KG1 (cell line): ENCODE results near the gene LRRN2.

Experiments
- DNase-seq: peaks from one replicate; lab custom pipeline; 2025; lab: John Stamatoyannopoulos, UW

Gene LRRN2

DNA sequence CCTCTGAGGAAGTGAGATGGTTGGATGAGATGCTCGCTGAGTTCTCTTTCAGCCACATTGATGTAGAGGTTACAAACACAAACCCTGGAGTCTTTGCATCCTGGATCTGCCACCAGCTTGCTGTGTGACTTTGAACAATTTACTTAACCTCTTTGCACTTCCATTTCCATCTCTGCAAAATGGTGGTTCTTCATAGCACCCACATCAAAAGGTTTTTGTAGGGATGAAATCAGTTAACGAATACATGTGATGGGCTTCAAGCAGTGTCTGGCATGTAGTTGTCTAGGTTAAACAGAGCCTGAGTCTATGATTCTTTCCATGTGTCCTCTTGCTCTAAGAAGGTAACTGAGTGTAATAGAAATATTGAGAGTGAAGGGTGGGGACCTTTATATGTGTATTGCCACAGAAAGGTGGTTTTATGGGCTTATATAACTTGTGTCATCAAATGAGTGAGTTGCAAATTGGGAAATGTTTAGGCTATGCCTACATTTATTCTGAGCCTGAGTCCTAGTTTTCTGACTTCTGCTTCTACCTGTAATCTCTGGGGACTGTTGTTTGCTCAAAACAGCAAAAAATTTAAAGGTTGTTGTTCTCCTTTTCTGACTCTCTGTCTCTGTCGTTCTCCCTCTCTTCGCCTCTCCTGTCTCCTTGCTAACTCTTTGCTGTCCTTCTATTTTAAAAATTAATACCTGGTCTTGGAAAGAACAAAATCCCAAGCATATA is 27.3 kb upstream of the LRRN2 start:
- DNase-seq = no peak

DNA sequence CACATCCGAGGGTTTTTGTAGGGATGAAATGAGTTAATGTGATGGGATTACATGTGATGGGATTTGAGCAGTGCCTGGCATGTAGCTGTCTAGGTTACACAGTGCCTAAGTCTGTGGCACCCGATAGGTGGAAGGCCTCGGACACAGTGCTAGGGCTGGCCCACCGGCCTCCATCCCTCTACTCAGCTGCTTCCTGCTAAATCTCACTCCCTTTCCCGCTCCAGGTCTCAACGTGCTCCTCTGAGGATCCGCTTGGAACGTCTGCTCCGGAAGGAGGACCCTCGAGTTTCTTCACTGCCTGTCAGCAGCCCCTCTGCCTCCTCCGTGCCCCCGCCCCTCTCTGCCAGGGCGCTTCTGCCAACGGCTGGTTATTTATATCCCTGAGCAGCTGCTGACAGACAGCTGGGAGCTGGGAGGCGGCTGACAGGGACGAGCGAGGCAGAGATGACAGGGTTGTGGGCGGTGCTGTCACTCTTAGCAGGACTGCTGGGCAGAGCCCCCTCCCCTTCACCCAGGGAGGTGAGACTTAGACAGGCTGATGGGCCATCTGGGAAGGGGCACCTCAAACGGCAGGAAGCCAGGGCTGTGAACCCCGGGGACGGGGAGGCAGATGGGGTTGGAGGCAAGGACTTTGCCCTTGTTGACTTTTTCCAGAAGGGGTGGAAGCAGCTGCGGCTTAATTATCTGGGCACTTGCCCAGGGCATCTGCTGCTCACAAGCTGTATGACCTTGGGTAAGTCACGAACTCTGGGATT is 26.6 kb upstream of the LRRN2 start:
- no peak for DNase-seq

DNA sequence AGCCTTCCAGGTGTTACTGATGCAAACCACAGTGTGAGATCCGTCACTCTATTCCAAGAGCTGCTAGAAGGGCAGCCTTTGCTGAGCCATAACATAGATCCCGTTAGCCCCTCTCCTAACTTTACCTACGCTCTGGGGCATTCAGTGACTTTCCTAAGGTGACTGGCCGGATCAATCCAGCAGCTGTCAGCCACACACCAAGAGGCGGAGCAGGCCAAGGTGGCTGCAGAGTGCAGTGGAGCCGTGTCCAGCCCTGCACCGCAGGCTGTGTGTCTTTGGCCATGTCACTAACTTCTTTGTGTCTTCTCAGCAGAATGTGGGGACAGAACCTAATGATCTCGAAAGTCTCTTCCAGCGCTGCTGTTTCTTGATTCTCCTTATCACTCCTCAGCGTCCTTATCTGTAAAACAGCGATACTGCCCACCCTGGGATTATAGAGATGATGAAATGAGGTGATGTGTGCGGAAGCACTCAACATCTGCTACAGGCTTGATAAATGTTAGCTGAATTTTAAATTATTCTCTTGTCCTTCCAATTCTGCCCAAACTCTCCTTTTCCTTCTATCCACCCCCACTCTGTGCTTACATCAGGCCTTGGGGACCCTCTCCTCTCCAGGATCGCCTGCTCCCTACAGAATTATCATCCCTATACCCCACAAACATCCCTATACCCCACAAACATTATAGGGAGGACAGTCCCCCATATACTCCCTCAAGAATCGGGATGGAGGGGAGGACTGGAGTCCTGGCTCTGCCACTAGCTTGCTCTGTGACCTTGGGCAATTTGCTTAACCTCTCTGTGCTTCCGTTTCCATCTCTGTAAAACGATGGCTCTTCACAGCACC is 25.8 kb upstream of the LRRN2 start:
- DNase-seq = no peak

DNA sequence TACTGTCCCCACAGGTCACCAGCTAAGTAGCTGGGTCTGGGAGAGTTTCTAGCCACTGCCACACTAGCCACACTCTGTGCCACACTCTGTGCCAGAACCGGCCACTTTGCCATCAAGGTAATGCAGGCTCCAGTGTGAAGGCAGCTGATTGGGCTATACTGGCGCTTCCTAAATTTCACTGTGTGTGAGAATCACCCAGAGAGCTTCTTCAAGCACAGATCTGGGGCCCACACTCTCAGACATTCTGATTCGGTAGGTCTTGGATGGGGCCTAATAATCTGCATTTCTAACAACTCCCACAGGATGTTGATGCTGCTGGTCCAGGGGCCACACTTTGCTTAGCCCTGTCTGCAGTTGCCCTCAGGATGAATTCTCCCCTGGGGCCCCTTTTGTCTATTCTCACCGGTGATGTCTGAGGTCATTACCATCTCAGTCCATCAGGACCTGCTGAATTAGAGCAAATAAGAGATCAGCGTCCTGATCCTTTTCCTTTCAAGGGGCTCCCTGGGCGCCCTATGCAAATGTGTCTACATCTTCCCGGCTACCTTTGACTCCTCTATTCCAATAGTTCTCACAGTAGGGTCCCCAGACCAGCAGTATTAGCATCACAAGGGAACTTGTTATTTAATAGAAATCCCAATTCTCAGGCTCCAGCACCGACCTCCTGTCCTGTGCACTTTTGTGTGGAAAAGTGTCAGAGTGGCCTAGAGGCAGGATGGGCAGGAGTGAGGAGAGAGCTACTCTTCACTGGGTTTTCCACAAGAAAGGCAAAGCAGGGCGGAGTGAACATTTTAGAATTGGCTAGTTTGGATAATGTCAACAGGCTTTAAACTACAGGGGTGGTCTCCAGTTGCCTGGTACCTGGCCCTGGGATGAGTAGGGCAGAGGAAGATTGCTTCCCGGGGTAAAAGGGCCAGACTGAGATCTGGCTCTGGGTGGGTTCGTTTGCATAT is 24.7 kb upstream of the LRRN2 start:
- DNase-seq = no peak

DNA sequence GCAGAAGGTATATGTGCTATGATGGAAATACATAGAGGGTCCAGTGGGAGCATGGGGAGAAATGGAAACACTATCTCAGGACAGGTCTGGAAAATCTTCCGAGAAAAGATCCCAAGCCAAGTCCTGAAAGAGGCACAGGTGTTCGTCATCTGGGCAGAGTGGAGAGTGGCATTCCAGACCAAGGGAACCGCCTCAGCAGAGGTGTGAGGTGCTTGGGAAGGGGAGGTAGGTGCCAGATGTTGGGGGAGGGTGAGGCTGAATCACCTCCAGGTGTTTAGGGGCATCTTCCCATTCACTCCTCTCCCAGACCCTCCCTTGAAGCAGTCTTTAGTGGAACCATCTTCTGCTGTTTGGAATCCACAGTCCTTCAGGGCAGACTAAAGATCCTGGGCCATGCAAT is 23.5 kb upstream of the LRRN2 start:
- DNase-seq = no peak

DNA sequence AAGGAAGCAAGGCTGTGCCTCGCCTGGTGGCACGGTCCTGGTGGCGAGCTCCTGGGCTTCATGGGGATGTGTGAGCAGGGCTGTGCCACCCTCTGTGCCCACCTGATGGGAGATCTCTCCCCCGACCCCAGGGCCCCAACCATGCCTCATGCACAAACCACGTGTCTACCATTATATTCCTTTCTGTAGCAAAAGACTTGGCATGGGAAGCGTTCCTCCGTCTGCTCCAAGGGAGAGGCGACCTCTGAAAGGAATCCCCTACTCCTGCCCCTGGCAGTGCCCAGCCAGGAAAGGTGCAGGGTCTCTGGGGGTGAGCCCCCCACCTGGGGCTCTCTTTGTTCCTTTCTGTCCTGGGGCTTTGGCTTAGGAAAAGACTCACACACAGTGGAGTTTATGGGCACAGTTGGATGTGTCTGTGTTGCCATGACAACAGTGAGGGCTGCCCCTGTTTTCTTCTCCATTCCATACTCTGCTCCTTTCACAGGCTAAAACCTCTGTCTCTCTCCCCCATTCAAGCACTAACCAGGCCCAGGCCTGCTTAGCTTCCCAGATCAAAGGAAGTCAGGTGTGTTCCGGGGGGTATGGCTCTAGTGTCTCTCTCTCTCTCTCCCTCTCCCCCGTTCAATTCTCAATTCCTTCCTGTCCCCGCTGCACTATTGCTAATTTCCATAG is 21.4 kb upstream of the LRRN2 start:
- no peak for DNase-seq

DNA sequence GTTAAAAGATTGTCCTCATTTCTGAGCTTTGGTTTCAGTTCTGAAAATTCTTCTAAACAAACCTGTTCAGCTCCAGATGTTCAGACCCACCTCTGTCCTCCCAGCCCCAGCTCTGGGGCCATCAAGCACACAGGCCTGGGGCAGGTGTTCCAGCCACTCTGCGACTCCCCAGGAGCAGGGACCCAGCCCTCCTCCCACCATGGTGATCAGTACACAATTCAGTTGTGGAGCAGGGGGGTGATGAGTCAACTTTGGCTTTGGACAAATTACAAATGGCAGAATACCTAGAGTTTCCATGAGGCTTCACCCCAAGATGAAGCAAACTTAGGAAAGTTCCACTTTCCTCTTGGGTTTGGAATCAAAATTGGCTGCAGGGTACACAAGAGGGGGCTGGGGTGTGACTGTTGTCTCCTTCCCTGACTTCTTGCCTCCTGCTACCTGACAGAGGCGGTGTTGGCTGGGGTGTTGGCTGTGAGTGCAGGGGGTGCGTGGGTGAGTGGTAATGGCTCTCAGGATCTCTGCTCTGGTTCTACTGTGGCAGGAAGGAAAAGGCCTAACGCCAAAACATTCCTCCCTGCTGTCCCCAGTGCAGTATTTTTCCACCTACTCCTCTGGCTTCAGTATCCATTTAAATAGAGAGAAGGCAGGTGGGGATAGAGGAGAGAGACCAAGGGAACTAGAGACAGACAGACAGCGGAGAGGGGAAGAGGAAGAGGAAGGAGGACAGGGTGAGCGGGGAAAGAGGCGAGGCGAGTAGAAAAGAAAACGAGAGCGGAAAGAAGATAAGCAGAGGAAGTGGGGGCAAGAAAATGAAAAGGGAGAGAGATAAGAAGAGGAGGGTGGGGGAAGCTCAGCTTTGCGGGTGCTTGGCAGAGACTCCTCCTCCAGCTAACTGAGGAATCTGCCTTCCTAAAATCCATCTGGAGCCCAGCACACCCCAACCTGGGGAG is 20.6 kb upstream of the LRRN2 start:
- no peak for DNase-seq

DNA sequence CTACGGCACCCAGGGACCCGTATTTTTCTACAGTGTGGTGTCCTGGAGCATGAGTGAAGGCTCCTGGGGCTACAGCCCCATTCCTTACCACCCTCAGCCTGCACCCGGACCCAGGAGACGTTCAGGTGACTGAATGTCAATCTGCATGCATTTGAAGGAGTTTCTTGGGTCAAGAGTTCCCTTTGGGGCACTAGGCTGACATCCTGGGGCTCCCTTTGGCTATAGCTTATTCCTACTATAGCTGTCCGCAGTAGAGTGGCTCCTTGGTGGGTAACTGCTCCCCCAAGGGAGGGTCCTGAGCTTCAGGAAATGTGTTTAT is 19.9 kb upstream of the LRRN2 start:
- no peak for DNase-seq

DNA sequence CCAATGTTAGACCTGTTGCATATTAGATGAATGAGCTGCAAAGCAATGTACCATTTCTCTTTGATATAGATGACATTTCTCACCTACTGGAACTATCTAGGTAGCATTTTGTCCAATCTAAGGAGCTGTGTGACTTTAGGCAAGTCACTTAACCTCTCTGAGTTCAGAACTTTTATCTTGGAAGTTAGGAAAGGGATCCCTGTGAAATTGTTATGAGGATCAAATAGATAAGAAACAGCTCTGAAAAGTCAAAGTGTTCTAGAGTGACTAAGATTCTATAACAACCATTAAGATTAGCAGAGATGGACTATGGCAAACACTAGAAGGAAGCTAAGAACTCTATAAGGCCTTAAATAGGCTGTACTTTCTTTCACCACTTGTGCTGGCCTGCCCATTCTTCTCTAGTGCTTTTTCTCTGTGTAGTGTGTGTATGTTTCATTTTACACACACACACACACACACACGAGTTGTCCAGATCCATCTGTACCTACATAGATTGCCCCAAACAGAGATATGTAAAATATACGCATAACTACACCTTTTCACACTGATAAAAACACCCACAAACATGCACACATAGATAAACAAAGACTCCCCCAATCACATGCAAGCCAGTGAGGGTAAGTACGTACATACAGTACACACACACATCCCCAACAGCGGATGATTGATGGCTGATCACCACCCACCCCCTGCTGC is 19.4 kb upstream of the LRRN2 start:
- no peak for DNase-seq

DNA sequence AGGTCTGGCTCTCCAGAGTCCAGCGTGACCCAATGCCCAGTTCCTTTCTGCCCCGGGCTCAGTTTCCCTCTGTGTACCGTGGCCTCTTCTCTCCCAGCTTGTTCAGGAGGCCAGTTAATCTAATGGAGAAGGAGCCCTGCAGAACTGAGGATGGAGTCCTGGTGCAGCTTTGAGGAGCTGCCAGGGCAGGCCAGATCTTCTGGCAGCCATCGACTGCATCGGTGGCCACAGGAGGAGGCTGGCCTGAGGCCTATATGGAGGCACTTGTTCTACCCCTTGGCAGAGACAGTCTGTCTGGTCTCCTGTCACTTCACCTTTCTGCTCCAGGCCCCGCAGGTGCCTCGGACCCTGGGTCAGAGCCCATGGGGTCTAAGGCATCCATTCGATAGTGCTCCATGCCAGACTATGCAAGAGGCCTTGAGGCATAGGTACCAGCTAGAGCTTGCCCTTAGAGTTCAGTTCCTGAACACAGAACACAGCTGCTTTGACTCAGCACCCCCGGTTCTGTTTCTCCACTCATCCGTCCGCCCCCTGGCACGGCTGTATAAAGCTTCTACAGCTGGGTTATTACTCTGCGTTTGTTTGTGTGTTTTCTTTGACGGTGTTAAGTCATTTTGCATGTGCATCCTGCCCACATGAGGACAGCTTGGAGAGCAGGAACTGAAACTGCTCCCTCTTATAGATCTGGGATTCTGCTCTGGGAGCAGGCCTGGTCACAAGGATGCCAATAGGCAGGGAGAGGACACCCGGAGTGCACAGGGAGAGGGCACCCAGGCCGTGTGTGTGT is 18.5 kb upstream of the LRRN2 start:
- no peak for DNase-seq

DNA sequence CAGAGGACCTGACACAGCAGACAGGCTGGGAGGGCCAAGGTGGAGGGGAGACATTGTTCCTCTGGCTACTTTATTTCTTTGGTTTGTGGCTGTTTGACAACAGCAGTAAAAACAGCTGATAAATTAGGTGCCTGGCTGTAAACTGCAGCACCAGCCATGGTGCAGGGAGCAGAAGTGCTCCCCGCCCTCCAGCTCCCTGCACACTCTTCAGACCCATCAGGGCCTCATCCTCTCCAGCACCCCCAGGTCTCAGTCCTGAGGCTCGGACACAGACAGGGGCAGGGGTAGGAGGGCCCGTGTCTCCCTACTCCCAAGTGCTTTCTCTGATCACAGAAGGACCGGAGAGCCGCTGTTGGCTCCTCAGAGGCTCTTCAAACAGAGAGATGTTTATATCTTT is 17.7 kb upstream of the LRRN2 start:
- DNase-seq = no peak

DNA sequence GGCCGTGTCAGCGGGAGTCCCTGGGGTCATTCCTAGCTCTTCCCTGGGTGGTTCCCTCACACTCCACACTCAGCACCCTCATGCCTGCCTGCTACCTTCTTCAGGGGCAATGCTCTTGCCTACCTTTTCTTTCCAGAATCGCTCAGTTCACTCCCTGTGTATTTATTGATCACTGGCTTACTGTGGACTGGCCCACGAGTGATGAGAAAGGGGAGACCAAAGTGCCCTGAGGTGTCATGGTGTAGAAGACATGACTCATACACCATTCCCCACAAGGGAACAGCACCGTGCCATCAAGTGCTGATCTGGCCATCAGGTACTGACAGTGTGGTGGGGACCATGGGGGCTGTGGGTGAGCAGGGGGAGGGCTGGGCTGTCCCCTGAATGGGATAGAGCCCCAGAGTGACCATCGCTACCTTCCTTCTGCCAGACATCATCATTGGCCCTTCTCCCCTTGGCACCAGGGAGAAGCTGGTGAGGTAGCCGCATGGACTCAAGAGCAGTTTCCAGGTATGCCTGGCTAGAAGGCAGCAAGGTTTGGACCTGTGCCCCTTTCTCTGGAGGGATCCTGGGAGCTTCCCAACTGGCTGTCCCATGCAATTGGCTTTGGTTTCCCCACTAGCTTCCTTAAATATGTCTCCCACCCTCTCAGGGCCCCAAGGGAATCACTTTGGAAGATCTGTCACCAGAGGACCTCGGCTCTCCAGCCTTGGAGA is 17.2 kb upstream of the LRRN2 start:
- DNase-seq = no peak

DNA sequence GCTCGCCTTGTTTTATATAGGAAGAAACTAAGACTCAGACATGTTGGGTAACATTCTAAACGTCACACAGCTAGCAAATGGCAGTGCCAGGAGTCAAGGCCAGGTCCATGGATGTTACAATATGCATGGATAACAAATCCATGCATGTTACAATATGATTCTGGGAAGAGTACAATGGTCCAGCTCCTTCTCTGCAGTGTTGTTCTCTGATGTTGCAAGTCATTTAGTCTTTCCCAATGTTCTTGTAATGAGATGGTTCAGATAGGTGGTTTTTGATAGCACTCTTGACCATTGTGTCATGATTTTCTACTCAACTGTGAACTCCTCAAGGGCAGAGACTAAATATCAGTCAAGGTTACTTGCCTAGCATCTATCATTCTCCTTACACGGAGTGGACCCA is 15.7 kb upstream of the LRRN2 start:
- no peak for DNase-seq

DNA sequence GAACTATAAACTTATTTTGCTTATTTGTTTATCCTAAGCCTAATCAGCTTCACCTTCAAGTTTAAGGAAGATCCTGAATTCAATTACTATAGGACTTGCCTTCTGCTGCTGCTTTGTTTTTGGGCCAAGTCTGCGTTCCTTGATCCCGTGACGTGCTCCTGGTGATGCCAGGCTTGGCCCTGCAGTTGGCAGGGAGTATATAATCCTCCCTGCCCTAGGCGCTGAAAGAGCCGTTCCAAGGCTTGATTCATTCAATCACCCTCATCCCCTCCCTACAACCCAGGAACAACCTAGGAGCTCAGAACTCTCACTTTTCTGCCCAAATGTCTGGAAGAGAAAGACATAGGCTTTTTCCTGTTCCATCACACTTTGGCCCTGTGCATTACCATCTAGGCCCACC is 12.4 kb upstream of the LRRN2 start:
- DNase-seq = no peak

DNA sequence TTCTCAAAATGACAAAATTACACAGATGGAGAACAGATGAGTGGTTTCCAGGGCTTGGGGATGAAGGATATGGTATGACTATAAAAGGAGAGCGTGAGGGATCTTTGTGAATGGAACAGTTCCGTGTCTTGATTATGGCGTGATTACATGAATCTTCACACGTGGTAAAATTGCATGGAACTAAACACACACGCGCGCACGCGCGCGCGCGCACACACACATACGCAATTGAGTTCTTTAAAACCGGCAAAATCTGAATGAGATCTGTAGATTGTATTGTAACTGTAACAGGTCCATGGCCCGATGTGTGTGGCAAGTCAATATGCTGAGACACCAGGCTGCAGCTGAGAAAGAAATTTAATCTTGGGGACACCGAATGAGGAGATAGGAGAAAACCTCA is 11.1 kb upstream of the LRRN2 start:
- no peak for DNase-seq

DNA sequence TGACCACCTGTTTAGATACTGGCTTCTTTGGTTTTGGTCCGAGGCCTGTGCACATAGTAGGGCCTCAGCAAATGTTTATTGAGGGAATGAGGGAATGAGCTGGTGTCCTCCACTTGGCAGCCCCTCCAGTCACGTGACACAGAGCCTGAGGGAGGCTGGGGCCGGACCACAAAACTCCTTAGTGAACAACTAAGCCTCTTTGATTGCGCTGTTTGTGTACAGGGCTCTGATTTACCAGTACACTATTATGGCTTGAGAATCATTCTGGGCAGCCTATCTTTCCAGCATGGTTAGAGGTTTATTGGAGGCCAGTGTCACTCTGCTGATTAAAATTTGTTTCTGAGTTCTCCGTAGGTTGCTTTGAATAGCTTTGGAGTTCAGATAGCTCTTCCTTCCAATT is 10.2 kb upstream of the LRRN2 start:
- no peak for DNase-seq

DNA sequence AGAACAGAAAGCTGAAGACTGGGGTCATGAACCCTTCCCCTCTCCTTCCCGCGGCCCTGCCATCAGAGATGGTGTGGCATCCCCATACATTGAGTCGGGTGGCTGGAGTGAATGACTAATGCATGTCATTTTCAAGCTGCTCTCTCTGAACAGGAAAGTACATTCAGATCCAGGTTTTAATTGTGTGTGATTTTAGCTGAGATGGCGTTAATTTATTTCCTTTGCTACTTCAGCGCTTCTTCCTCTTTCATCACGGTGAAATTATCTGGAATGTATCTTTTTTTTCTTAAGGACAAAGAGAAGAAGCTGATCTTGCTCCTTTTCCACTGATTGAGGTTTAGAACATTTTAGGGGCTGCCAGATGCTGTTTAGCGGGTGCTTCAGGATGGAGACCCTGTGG is 8.6 kb upstream of the LRRN2 start:
- DNase-seq = no peak

DNA sequence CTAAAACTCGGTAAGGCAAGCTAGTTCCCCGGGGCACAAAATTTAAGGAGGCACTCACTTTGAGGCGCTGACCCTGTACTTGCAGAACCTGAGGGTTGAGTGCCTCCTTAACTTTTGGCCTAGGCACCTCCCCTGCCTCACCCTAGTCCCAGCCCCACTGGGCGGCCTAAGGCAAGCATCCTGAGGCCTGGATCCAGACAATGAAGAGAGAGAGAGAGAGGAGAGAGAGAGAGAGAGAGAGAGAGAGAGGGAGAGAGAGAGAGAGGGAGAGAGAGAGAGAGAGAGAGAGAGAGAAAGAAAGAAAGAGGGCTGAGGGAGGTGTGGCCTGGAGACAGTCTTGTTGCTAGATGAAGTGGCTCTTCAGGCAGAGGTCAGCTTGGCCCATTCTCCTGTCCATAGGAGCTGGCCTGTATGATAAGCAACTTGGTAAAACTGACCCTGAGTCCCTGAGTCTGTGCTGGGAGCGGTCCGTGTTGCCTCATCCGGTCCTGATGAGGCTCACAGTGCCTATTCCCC is 7.4 kb upstream of the LRRN2 start:
- no peak for DNase-seq
